Measurements from ENCODE around the gene ACSL5.

ACSL5 gene

DNA sequence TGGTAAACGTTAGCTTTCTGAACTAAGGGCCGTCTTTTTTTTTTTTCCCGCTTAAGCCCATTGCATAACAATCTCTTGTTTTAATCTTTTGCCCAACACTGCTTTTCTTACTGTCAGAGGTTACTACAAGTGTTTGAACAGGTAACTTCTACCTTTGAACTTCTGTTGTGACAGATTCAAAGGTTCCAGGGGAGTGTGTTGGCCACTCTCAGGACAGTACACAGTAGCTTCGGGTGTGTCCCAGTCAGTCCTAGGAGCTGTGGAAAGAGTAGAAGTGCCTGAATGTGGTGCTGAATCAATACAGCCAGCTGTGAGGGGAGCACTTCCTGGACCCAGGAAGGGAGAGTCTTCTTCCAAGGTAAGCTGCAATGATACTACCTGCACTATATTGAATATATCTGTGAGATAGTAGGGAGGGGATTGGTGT is at the start of gene ACSL5:
ACSL5 (plus strand) TSS at position 205 of the 427 bp plus-strand sequence. CDS start 20,831 bp downstream, outside the sequence.
- DNase-seq, result no peak

DNA sequence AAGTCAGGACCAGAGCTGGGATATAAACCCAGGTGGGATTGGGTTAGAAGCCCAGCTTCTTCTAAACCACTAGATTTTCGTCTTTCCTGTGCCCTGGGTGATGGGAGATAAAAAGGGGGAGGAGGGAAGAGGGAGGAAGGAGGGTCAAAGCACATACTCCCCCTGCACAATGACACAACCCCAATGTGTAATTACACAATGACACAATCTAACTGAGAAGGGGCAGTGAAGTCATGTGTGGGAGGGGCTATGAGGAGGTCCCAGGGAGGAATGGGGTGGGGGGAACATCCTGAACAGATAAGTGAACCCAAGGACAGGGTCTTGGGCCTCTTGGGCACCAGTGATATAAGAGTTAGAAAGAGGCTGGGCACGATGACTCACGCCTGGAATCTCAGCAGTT is 46.2 kb upstream of the ACSL5 start:
- no peak for DNase-seq

DNA sequence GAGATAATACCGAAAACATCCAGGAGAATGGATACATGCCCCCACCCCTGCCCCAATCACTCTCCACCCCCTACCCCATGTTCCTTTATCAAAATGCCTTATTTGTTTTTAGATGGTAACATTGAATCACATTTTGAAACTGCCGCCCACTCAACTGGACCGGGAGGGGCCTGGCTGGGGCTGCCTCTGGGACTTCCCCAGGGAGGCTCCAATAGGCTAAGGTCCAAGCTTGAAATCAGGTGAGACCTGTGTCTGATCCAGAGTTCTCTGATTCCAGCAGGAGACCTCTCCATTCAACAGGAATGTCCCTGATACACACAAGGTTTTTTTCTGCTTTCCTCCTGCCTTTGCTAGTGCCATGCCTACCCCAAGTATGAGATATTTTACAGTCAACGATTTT is 43.8 kb upstream of the ACSL5 start:
- DNase-seq, result no peak

GRCh38 chr10:112330607-112331160 is 43.2 kb upstream of the ACSL5 start:
- DNase-seq, result no peak

GRCh38 chr10:112332022-112332421 is 41.9 kb upstream of the ACSL5 start:
- no peak for DNase-seq

DNA sequence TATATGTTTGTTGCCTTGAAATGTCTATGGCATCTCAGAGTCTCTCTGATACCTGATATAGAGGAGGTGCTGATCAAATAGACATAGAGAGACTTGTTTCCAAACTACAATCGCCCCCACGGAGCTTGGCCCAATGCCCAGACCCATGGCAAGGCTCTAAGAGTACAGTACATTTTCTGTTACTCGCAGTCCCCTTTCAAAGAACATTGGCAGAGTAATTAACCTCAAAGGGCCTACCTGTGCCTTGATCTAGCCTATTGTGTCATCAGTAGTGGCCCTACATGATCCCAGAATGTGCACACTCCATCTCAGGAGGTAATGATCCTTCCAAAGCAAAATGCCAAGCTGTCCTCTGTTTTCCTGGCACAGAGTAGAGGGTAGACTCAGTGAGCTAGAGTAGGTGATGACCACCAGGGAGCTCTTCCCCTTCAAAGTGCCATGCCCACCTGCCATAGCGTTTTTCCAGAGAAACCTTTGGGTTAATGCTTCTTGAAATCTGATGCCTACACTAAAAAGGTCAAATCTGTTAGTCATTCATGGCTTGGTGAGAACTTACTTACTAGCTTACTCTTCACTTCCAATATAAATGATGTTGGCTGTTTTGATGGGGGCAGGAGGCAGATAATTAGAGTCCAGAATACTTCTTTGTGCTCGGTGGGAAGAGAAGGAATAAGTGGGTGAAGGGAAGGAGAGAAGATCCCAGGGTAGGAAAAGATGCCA is 41.2 kb upstream of the ACSL5 start:
- no peak for DNase-seq

- no peak for DNase-seq
Observed at GRCh38 chr10:112333452-112333851, 40.5 kb upstream of the ACSL5 start.

DNA sequence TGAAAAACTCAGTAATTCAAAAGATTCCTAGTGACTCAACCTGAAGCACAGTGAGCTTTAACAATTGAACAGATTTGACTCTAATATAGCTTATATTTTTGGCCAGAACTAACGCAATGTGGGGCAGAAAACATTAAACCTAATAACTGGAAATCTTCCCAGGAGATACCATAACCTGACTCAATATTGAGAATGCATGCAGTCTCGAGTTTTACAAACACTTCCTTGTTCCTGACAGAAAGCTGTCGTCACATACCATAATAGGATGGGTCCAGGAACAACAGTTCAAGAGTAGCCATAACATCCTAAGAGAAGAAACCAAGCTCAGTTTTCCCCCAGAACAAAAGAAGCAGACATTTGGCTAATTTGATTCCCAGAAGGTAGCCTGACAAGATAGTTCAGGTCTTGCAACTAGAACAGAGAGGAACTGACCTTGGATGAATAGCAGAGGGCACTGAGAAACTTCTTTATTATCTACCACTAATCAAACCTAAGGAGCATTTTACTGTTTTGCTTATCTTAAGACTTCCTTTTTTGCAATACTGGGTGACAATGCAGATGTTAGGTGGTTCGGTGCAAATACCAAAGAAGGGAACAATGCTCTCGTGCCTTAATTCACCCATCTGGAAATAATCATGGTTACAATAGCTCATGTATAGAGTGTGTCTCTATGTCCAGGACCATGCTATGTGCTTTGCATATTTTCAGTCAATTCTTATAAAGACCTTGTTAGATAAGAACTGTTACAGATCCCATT is 38.6 kb upstream of the ACSL5 start:
- DNase-seq, result peak; percentile 55

GRCh38 chr10:112335868-112336265 is 38.0 kb upstream of the ACSL5 start:
- DNase-seq, result no peak

GRCh38 chr10:112336556-112337201 is 37.2 kb upstream of the ACSL5 start:
- DNase-seq, result no peak

DNA sequence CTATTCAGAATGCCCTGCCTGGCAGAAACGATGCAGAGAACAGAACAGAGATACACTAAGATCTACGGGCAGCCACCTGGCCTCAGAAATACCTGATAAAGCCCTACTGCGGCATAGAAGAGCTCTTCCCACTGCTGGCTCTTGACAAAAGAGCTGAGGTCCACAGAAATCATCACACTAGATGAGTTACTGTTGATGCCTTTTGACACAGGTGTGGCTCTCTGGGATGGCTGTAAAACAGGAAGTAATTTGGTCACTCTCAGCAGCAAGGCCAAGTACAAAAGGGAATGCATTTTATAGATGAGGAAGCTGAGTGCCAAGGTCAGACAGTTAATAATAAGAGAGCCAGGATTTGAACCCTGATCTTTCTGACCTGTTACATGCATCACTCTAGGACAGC is 35.0 kb upstream of the ACSL5 start:
- DNase-seq, result no peak

DNA sequence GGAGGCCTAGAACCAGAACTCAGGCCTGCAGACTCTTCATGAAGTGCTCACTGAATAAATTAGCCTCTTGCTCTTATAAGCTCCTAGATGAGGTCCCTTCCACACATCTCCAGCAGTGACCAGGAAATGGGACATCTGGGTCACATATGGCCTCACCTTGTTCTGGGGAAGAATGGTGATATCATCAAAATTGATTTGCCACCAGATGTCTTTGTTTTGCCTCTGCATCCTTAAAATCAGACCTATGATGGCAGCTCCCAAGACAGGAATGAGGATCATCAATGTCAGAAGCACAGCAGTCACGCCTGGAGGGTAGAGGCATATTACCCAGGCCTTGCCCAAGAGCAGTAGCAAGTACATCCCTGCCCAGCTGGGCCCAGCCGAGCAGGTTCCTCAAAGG is 33.3 kb upstream of the ACSL5 start:
- no peak for DNase-seq

- no peak for DNase-seq
Observed at GRCh38 chr10:112343056-112343806, 30.7 kb upstream of the ACSL5 start.

DNA sequence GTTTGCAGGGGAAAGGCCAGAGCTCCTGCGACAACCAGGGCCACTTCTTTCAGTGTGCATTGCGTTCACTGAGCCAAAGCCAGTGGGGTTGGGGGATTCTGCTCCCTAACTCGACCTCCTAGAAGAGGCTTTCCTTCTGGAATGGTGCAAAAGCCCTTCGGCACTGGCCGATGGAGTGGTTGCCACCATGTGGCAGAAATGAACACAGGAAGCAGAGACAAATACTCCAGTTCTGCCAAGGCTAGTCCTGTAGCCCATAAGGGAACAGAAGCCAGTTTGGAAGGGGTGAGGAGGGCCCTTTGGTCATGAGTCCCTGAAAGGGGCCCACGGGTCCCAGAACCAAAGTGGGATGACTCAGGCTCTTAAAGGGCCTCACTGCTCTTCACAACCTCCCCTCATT is 29.7 kb upstream of the ACSL5 start:
- DNase-seq, result no peak

GRCh38 chr10:112345202-112345601 is 28.7 kb upstream of the ACSL5 start:
- no peak for DNase-seq

DNA sequence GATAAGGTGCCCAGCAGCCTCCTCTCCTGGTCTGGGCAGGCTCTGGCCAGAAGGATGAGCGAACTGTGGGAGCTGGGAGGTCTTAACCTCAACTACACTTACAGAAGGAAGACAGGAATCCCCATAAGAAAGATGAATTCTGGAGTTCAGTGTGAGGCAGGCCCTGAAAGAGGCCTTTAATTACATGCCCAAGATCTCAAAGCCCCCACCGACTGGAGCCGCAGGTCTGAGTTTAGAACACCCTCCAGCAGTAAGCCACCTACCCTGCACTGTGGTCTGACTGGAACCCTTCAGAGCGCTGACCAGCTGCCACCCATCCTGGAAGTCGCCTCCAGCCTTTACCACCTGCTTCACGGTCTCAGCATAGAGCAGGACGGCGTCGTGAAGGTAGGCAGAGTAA is 28.2 kb upstream of the ACSL5 start:
- DNase-seq, result no peak

DNA sequence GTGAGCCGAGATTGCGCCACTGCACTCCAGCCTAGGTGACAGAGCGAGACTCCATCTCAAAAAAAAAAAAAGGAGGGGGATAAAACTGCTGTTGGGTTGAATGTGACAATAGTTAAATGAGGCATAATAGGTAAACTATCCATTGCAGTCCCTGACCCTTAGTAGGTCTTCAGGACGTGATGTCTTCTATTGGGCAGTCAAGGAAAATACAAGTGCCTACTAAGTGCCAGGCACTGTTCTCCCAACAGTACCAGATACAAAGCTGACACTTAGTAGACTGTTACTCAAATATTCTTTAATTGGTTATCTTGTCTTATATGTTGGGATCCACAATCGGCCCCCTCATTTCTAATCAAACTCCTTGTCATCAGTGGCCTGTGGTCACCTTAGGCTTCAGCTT is 27.1 kb upstream of the ACSL5 start:
- DNase-seq, result no peak

- DNase-seq, result no peak
Observed at GRCh38 chr10:112347709-112348671, 25.9 kb upstream of the ACSL5 start.

DNA sequence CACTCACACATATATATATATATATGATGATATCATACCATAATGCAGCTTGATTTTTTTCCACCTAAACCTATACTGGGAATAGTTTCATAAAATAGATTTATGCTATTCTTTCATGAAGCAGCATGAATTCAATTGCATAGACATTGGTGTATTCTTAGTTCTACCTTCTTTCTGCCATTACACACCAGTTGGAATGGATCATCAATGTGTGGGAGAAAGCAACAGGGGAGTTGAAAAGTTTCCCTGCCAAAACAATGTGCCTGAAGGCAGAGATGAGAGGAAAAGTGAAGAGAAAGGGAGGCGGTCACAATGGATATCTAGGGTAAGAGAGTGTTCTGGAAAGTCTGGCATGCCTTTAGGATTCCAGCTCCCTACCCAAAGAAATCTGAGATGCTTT is 25.2 kb upstream of the ACSL5 start:
- no peak for DNase-seq

GRCh38 chr10:112349521-112350085 is 24.3 kb upstream of the ACSL5 start:
- DNase-seq, result no peak

DNA sequence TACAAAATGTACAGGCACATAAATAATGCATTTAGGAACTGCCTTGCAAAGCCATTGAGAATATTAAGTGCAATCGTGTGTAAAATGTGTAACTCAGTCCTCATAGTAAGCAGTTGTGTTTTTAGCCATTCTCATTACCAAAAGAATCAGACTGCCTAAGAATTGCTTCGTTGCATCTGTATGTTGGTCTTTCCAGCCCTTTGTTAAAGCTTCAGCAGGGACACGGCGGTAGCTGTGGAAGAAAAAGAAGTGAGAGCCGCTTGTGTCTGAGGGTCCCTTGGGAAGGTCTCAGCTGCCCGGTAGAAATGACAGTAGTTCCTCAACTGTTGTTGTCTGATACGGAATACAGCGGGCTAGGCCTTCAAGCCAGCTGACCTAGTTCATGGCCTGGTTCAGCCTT is 22.8 kb upstream of the ACSL5 start:
- DNase-seq, result no peak
